Measurements from ENCODE around the gene NRTN. TPM values are rescaled to one million over a fixed set of nuclear protein-coding genes. Genes with fewer than 3 reads are reported as not detected.

The NRTN gene
- total and polyA plus RNA-seq, 2 experiments from 2014 or later, result not detected

DNA sequence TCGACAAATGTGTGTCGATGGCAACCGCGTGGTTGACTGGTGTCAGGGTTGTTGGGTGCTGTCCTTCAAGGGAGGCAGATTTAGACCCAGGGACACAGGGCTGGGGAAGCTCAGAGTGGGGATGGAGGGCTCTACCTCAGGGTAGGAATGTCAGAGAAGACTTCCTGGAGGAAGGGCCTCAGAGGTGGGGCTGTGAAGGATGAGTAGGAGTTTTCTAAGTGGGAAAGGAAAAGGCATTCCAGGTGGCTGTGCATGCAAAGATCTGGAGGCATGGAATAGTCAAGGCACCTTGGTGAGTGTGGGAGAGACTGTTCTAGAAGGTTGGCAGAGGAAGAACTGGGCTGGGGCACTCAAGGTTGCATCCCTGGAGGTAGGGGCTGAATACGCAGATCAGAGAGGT, 2.0 kb downstream of the NRTN start:
- Histone ChIP-seq H3K79me2 (ENCODE audit: insufficient read depth) (no peaks in the 10 kb centered on the region), H3F3A (ENCODE audit: insufficient read depth) (no peaks in the 10 kb centered on the region), H4K20me1 (ENCODE audit: insufficient read depth) (no peaks in the 10 kb centered on the region), H3K27ac (no peak overlapping the region), H3K4me3 (no peak overlapping the region), H2AFZ (no peak overlapping the region), H3K4me1 (ENCODE audit: insufficient read depth) (no peaks in the 10 kb centered on the region), H3K4me2 (ENCODE audit: unreplicated experiment) (no peak overlapping the region), H3K9me3 (ENCODE audit: low read depth) (no peaks in the 10 kb centered on the region), H3K9me2 (ENCODE audit: insufficient read depth) (no peaks in the 10 kb centered on the region), H3K27me3 (replicated peaks; ENCODE audit: insufficient read depth) (peaks cover 15% of the 10 kb centered on the region), H3K9ac (no peak overlapping the region), H3K36me3 (ENCODE audit: low read depth) (no peaks in the 10 kb centered on the region)
- WGBS, 2 experiments (ENCODE audit: low coverage in 1 of 2, low lambda C conversion rate in 2 of 2, missing lambda C conversion rate in 2 of 2), result 89 to 91% methylated on average over 5 of the region's 5 CpGs
- TF ChIP-seq EZH2phosphoT487 (IDR thresholded peaks at IDR 0.05; ENCODE audit: insufficient read depth, low read depth), result no peak
- DNase-seq, result no peak
- in situ Hi-C loops (cut with MboI), result no loop called here

DNA sequence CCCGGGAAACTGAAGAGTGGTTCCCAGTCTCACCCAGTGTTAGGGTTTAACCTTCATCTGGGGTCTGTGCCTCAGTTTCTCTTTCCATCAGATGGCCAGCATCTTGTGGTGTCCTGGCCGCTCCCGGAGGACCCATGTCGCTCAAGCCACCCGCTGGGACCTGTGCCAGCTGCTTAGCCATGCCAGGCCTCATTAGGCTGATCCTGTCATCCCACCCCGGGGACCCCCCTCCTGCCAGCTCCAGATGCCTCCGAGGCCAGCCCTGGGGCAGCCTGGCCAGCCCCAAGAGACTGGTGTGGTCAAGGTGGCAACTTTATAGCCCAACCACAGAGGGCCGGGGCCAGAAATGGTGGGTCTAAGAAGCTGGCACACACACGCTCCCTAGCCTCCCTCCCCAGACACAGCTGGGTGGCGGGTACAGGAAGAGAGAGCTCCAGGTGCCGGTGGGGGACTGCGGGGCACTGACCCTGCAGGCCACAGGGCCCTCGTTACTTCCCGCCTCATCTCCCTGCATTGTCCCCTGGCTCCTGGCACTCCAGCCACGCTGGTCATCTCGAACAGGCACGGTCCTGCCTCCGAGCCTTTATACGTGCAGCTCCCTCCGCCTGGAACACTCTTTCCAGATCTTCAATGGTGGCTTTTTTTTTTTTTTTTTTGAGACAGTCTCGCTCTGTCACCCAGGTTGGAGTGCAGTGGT, 3.4 kb downstream of the NRTN start:
- in situ Hi-C loops (cut with MboI), result no loop called here

DNA sequence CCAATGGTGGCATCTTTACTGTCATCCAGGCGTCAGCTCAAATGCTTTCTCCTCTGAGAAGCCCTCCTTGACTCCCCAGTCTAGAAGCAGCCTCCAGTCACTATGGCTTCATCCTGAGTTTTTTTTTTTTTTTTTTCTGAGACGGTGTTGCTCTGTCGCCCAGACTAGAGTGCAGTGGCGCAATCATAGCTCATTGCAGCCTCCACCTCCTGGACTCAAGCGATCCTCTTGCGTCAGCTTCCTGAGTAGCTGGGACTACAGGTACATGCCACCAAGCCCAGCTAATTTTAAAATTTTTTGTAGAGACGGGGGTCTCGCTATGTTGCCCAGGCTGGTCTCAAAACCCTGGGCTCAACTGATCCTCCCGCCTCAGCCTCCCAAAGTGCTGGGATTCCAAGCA, 4.2 kb downstream of the NRTN start:
- Histone ChIP-seq H3K4me2 (ENCODE audit: unreplicated experiment) (no peak overlapping the region), H2AFZ (no peak overlapping the region), H3K27ac (no peak overlapping the region), H3K4me3 (no peak overlapping the region), H3F3A (ENCODE audit: insufficient read depth) (no peaks in the 10 kb centered on the region), H3K4me1 (ENCODE audit: insufficient read depth) (no peaks in the 10 kb centered on the region), H3K9ac (no peak overlapping the region), H3K9me3 (ENCODE audit: low read depth) (no peaks in the 10 kb centered on the region), H3K27me3 (replicated peaks; ENCODE audit: insufficient read depth) (peaks cover 18% of the 10 kb centered on the region), H3K36me3 (ENCODE audit: low read depth) (no peaks in the 10 kb centered on the region), H3K9me2 (ENCODE audit: insufficient read depth) (no peaks in the 10 kb centered on the region), H4K20me1 (ENCODE audit: insufficient read depth) (no peaks in the 10 kb centered on the region), H3K79me2 (ENCODE audit: insufficient read depth) (no peaks in the 10 kb centered on the region)
- DNase-seq, result no peak
- WGBS, 2 experiments (ENCODE audit: low coverage in 1 of 2, low lambda C conversion rate in 2 of 2, missing lambda C conversion rate in 2 of 2), result 80 to 90% methylated on average over 9 of the region's 9 CpGs
- TF ChIP-seq EZH2phosphoT487 (IDR thresholded peaks at IDR 0.05; ENCODE audit: insufficient read depth, low read depth) (no peak), EZH2 (IDR thresholded peaks at IDR 0.05; ENCODE audit: insufficient read depth, poor library complexity, severe bottlenecking) (no peak)
- in situ Hi-C loops (cut with MboI), result no loop called here

More for the DNA sequence above, 3.4 kb downstream of the NRTN start:
- Histone ChIP-seq H3K27ac (no peak overlapping the region), H3K27me3 (replicated peaks; ENCODE audit: insufficient read depth) (peaks cover 15% of the 10 kb centered on the region), H3F3A (ENCODE audit: insufficient read depth) (no peaks in the 10 kb centered on the region), H3K4me1 (ENCODE audit: insufficient read depth) (no peaks in the 10 kb centered on the region), H3K9me3 (ENCODE audit: low read depth) (no peaks in the 10 kb centered on the region), H2AFZ (no peak overlapping the region), H3K79me2 (ENCODE audit: insufficient read depth) (no peaks in the 10 kb centered on the region), H3K36me3 (ENCODE audit: low read depth) (no peaks in the 10 kb centered on the region), H3K4me2 (ENCODE audit: unreplicated experiment) (no peak overlapping the region), H4K20me1 (ENCODE audit: insufficient read depth) (no peaks in the 10 kb centered on the region), H3K9me2 (ENCODE audit: insufficient read depth) (no peaks in the 10 kb centered on the region), H3K9ac (no peak overlapping the region), H3K4me3 (no peak overlapping the region)
- TF ChIP-seq EZH2phosphoT487 (IDR thresholded peaks at IDR 0.05; ENCODE audit: insufficient read depth, low read depth), result no peak
- no peak for TF ChIP-seq EZH2 (IDR thresholded peaks at IDR 0.05; ENCODE audit: insufficient read depth, poor library complexity, severe bottlenecking)
- WGBS, 2 experiments (ENCODE audit: low coverage in 1 of 2, low lambda C conversion rate in 2 of 2, missing lambda C conversion rate in 2 of 2), result 81 to 82% methylated on average over 20 to 21 of the region's 21 CpGs
- no peak for DNase-seq

DNA sequence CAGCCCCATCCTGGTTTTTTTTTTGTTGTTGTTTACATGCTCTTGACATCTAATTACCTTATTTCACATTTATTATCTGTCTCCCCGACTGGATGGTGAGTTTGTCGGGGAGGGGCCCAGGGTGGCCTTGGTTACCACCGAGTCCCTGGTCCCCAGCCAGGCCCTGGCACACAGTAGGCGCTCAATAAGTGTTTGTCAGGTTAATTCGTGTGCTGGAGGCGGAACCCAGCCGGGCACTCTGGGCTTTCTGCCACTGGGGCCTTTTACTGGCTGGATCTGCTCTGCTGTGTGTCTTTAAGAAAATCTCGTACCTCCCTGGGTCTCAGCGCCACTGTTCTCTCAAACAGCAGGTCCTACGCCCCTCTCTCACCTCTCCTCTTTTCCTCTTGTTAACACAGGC, 4.6 kb downstream of the NRTN start:
- TF ChIP-seq EZH2phosphoT487 (IDR thresholded peaks at IDR 0.05; ENCODE audit: insufficient read depth, low read depth) (no peak), EZH2 (IDR thresholded peaks at IDR 0.05; ENCODE audit: insufficient read depth, poor library complexity, severe bottlenecking) (no peak)
- Histone ChIP-seq H3K27ac (no peak overlapping the region), H3K9ac (no peak overlapping the region), H2AFZ (no peak overlapping the region), H3F3A (ENCODE audit: insufficient read depth) (no peaks in the 10 kb centered on the region), H3K4me2 (ENCODE audit: unreplicated experiment) (no peak overlapping the region), H3K79me2 (ENCODE audit: insufficient read depth) (no peaks in the 10 kb centered on the region), H3K4me1 (ENCODE audit: insufficient read depth) (no peaks in the 10 kb centered on the region), H3K36me3 (ENCODE audit: low read depth) (no peaks in the 10 kb centered on the region), H3K4me3 (no peak overlapping the region), H3K9me2 (ENCODE audit: insufficient read depth) (no peaks in the 10 kb centered on the region), H3K9me3 (ENCODE audit: low read depth) (no peaks in the 10 kb centered on the region), H3K27me3 (replicated peaks; ENCODE audit: insufficient read depth) (peaks cover 18% of the 10 kb centered on the region), H4K20me1 (ENCODE audit: insufficient read depth) (no peaks in the 10 kb centered on the region)
- no peak for DNase-seq
- 56 to 58% methylated on average over 10 of the region's 10 CpGs for WGBS, 2 experiments (ENCODE audit: low coverage in 1 of 2, low lambda C conversion rate in 2 of 2, missing lambda C conversion rate in 2 of 2)
- in situ Hi-C loops (cut with MboI), result no loop called here

Data from GM23248 (cell line).